GM10847 (cell line): ENCODE measurements around the gene DNAH9.

Source experiments
- POLR2A ChIP-seq: IDR thresholded peaks from 2 replicates; pipeline ENCODE4 v1.6.1; 2011; ENCODE audit not compliant: insufficient read length; ENCODE audit errors: extremely low read depth

Gene DNAH9

DNA sequence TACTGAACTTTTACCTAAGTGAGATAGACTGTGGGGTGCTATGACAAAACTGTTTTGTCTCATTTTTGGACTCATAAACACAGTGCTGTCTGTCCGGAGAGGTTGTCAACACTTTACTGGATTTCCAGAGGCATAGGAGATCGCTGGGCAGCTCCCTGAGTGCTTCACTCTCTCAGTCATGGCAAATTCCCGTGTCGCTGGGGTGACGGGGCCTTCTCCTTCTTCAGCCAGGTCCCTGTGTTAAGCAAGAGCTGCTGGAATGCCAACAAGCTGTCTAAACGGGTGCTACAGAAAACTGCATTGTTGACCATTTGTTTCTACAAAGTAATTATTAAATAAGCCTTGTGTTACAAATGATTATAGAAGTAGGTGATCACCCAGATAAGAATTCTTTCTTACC lies 141.6 kb downstream of the DNAH9 start:
- TF ChIP-seq POLR2A: no peak

DNA sequence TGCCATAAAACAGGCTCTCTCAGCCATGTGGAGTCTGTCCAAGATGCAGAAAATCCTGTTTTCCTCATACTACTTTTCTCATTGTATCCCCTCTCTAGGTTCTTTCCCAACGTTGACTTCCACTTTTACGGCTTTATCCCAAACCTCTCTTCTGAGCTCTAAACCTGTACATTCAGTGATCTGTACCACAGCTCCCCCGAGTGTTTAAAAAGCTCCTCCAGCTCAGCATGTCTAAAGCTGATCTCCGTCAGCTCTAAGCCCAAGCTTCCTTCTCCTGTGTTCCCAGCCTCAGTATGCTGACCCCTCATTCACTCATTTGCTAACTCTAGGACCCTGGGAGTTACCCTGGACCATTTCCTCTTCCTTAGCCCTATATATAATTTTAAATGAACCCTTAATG lies 144.6 kb downstream of the DNAH9 start:
- TF ChIP-seq POLR2A: no peak

DNA sequence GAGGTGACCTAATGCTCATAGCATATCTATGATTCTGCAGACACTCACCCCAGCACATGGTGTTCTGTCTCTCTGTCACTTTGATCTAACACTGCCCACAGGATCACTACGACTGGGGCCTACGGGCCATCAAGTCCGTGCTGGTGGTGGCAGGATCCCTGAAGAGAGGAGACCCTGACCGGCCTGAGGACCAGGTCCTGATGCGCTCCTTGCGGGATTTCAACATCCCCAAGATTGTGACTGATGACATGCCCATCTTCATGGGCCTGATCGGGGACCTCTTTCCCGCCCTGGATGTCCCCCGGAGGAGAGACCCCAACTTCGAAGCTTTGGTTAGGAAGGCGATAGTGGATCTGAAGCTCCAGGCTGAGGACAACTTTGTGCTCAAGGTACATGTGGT lies 146.4 kb downstream of the DNAH9 start:
- TF ChIP-seq POLR2A: no peak

DNA sequence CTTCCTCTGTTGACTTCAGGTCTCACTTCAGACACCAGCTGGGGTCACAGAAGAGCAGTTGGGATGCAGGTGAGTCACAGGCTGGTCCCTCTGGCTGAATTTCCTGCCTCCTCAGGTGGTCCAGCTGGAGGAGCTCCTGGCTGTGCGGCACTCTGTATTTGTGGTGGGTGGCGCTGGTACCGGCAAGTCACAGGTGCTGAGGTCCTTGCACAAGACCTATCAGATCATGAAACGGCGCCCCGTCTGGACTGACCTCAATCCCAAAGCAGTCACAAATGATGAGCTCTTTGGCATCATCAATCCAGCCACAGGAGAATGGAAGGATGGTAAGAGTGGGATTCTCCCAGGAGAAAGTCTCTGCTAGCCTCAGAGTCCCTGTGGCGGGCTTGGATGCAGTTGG lies 149.2 kb downstream of the DNAH9 start:
- no peak for TF ChIP-seq POLR2A

DNA sequence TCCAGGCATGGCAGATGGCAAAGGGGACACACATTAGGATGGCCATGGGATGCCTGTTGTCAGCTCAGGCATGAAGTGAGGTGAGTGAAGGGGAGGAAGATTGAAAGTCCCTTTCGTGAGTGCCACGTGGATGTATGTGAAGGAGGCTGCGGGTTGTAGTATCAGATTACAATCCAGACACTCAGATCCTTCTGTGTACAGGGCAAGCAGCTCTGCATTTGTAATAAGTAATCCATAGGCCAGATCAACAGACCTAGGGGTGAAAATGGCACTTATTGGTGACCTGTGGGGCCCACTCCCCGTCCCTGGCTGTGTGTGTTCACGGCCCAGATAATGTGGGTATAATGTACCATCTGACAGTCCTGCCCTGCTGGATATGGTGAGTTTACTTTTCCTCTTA lies 159.5 kb downstream of the DNAH9 start:
- TF ChIP-seq POLR2A: no peak

DNA sequence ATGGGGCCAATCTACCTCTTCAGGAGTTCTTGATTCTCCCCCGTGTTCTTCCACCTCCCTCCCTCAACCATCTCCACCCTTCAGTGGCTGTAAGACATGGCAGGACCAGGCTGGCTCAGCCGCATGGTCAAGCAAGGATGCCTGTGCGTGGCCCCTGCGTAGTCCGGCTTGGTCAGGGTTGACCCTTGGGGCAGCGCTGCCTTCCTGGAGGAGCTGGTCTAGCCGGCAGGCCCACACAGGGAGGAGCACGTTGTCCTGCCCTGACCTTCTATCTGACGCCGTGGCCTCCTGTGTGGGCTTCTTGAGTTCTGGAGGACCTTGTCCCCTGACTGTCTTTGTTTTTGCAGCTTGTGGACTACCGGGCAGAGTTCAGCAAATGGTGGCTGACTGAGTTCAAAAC lies 169.8 kb downstream of the DNAH9 start:
- TF ChIP-seq POLR2A: no peak

DNA sequence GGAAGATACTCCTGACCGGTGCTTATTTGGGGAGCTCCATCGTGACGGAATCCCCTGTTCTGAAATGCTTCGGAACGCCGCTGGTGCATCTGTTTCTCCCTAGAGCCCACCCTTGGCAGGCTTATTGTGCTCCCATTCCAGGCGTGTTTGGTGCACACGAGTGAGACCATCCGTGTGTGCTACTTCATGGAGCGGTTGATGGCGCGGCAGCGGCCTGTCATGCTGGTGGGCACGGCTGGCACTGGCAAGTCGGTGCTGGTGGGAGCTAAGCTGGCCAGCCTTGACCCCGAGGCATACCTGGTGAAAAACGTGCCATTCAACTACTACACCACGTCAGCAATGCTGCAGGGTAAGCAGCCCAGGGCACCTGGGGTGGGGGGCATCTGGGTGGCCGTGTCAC lies 170.7 kb downstream of the DNAH9 start:
- TF ChIP-seq POLR2A: no peak

DNA sequence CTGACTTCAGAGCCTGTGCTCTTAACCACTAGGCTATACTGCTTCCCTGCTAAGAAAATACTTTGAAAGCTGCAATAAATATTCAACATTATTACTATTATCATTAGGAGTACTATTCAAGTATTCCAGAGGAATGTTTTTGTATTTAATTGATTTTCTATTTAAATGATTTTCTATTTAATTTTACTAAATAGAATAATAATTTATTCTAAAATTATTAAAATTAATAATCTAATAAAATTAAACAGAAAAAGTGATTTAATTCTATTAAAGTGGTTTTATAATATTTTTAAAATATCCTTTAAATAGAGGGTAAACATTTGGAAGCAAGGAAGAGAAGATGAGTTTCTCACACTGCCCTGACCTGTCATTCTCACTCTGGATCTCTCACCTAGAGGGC lies 173.8 kb downstream of the DNAH9 start:
- no peak for TF ChIP-seq POLR2A

DNA sequence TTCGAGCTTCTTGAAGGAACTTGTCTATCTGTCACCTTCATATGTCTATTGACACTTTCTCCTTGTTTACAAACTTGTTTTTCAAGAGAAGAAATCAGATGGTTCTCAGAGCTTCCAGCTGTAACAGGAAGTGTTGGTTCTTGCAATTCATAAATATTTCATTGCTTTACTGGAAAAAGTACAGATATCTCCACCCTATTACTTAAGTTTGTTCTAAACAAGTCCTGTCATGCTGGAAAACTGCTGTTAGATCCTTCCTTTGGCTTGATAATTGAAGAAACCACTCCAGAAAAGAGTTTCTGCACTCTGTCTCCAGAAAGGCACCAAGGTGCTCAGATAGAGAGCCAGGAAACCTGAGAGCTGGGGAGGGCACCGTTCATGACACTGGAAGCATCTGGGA lies 181.6 kb downstream of the DNAH9 start:
- no peak for TF ChIP-seq POLR2A

DNA sequence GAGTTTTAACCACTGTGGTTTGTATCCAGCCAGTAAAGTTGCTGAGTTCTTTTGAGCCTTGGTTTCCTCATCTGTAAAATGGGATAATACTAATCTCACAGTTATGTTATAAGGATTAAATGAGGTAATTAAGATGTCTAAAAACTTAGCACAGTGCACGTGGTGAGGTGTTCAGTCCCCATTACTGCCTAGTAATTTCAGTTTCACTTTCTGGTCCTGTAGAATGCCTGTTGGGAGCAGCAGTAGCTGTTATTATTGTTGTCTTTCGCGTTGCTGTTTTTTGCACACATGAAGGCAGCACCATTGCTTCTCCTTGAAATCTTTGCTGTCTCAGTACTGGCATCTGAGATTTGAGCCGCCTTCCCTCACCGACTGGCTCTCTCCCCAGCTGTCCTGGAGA lies 182.4 kb downstream of the DNAH9 start:
- no peak for TF ChIP-seq POLR2A

DNA sequence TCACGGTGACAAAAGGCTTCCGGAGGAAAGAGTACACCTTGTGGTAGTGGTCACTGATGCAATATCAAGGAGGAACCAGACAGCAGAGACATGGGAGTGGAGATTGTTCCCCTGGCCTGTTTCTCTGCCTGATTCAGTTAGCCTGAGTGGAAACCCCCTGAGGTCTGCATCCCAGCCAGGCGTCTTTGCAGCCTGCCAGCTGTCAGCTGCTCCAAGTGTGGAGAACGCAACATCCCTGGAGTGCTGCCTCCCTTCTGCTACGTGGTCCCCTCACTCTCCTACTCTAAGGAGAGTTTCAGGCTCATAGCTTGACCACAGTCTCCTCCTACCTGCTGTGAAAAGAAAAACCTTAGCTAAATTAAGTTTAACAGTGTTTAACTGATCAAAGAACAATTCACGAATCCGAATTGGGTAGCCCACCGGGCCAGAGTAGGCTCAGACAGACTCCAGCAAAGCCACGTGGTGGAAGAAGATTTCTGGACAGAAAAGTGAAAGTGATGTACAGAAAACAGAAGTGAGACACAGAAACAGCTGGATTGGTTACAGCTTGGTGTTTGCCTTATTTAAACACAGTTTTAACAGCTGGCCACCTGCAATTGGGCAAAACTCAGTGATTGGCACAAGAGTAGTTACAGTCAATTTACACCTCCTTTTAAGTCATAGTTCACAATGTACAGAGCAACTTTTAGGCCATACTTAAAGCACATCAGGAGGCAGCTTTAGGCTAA lies 188.6 kb downstream of the DNAH9 start:
- no peak for TF ChIP-seq POLR2A

DNA sequence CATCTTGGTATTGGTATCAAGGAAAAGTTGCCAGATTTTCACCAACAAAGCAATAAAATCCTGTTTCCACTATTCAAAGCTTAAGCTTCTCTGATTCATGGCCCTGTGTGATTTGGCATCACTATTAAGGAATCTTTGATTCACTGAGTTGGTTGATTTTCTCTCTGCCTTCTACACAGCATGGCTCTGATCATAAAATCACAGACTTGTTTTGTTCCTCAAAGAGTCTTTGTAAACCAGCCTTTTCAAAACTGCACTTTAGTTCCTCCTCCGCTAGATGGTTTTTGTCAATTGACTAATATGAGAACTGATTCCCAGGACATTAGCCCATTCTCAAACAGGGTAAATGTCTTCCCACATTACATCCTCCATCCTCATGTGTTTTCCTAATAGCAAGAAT lies 197.6 kb downstream of the DNAH9 start:
- TF ChIP-seq POLR2A: no peak

DNA sequence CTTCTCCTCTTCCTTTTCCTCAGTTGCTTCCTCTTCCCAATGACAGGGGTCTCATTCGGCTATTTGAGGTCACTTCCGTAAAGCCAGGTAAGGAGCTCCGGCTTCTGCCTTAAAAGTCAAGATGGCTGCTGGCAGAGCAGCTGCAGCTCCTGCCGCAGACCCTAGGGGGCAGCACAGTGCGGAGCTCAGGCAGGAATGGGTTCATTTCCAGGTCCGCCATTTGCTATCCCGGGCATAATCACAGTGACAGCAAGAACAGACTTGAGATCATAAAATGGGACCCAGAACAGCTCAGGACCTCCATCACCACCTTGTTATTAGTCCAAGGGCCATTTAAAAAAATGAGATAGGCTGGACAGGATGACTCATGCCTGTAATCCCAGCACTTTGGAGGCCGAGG lies 199.5 kb downstream of the DNAH9 start:
- no peak for TF ChIP-seq POLR2A

DNA sequence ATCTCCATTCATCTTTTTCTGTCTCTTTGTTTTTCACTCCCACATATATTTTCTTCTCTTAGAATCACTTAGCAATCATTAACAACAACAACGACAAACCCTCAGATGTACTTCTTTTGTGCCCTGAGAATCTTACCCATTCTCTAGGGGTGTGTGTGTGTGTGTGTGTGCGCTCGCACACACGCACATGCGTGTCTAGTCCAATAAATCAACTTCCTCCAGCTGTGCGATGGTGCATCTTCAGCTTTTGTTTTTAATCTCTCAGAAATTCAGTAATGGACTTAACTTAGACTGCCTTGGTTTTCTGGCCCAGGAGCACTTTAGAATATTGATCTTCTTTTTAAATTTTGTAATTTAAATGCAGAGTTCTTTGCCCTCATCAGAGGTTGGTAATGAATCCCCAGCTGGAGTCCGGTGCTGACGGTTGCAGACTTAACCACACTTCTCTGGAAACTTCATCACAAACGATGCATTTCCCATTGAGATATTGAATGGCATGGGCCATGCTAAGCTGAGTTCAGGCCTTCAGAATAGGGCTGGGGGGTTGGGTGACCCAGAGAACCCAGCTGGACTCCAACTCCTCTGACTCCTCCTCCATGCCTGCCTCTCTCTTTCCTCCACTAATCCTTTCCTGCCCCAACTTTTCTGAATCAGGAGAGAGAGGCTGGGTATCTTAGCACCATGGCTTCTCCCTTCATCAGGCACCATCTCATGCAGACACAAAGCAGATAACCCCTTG lies 205.1 kb downstream of the DNAH9 start:
- TF ChIP-seq POLR2A: no peak

DNA sequence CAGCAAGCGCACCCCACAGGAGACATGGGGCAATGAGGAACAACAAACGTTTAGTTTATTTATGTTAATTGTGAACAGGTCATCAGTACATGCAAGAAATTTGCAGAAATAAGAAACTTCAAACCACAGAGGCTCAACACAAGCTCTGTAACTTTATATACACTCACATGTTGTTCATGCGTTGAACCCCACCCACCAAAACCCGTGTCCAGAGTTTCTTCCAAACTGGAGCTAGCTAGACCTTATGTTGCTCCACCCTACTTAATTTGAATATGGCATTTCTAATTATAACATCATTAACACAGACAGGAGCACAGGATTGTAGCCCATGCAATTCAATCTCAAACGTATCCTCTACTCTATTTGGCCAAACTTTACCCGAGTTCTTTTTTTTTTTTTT lies 206.9 kb downstream of the DNAH9 start:
- TF ChIP-seq POLR2A: no peak

DNA sequence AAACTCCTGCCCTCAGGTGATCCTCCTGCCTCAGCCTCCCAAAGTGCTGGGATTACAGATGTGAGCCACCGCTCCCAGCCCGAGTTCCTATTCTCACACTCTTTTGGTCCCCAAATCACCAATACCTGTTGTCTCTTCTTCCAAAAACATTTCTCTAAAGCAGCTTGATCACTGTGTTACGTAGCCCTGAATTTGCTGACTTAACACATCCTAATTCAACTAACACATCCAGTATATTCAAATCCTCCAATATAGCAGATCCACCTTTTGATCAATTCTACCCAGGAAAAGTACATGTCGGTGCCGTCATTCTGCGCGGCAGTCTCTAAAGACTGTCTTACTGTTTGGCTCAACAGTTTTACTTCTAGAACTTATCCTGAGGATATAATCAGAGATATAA lies 207.7 kb downstream of the DNAH9 start:
- TF ChIP-seq POLR2A: no peak

DNA sequence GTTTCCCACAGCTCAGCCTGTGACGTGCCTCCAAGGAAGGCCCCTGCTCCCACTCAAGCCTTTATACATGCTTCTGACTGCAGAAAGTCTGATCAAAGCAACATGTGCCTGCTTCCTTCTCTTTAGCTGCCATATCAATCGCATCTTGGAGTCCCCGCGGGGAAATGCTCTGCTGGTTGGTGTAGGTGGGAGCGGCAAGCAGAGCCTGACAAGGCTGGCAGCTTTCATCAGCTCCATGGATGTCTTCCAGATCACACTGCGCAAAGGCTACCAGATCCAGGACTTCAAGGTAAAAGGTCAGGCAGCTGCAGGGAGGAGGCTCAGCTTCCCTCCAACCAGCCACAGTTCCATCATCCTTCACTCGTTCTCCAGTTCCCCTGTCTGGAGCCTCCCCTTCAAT lies 209.3 kb downstream of the DNAH9 start:
- no peak for TF ChIP-seq POLR2A

DNA sequence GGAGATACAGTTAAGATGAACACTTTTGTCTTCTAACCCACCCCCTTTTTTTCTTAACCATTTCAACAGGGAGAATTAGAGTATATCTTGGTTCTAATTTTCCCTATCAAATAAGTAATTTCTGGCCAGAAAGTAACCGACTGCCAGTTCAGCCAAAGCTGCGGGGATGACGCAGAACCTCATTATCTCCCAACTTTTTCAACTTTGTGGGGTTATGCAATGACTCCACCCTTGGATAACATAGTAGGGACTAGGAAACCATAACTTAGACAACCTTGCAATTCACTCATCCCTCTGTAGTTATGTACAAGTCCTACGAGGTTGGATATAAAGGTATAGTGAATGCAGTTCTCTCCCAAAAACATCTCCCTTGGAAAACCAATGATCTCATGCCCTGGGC lies 215.0 kb downstream of the DNAH9 start:
- TF ChIP-seq POLR2A: no peak

DNA sequence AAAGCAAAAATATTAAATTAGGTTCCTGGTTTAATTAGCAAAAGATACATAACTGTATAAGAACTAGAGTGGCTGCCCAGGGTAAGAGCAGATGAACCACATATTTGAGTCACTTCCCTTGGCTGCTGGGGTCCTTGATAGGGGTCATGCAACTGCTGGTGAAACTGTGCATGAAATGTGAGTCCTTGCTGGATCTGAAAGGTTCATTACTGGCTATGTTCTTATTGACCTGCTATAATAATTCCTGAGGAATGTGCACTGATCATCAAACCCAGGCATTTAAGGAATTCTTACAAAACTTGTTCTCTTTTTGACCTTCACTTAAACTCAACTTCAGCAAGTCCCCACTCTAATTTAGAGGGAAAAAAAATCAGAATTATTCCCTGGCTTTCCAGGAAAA lies 215.6 kb downstream of the DNAH9 start:
- no peak for TF ChIP-seq POLR2A
